ENCODE results near the gene MYO7A. TPM values are rescaled to one million over a fixed set of nuclear protein-coding genes. Genes with fewer than 3 reads are reported as not detected.

MYO7A gene
- total and polyA plus RNA-seq, 2 experiments from 2014 or later = not detected

GRCh38 chr11:77155556-77156130, 27.6 kb downstream of the MYO7A start:
- 76 to 81% methylated on average over 13 of the region's 13 CpGs for WGBS, 2 experiments (ENCODE audit: low coverage in 1 of 2, low lambda C conversion rate in 2 of 2, missing lambda C conversion rate in 2 of 2)
- H3K4me1 ChIP-seq (ENCODE audit: insufficient read depth) = no peaks in the 10 kb centered on the region
- H3K79me2 ChIP-seq (ENCODE audit: insufficient read depth) = no peaks in the 10 kb centered on the region
- no peak overlapping the region for H3K27ac ChIP-seq
- H3K9me3 ChIP-seq (ENCODE audit: low read depth) = no peaks in the 10 kb centered on the region
- in situ Hi-C loops (cut with MboI) = no loop called here
- no peak for DNase-seq
- H3K4me3 ChIP-seq = no peak overlapping the region
- H3K27me3 ChIP-seq (replicated peaks; ENCODE audit: insufficient read depth) = no peaks in the 10 kb centered on the region
- H3K9ac ChIP-seq = no peak overlapping the region
- no peaks in the 10 kb centered on the region for H3K9me2 ChIP-seq (ENCODE audit: insufficient read depth)
- H3K4me2 ChIP-seq (ENCODE audit: unreplicated experiment) = no peak overlapping the region
- no peaks in the 10 kb centered on the region for H3F3A ChIP-seq (ENCODE audit: insufficient read depth)
- no peak overlapping the region for H2AFZ ChIP-seq
- H3K36me3 ChIP-seq (ENCODE audit: low read depth) = no peaks in the 10 kb centered on the region
- TF ChIP-seq EZH2phosphoT487 (IDR thresholded peaks at IDR 0.05; ENCODE audit: insufficient read depth, low read depth) = no peak
- no peaks in the 10 kb centered on the region for H4K20me1 ChIP-seq (ENCODE audit: insufficient read depth)

GRCh38 chr11:77156396-77157195, 28.6 kb downstream of the MYO7A start:
- Histone ChIP-seq H3K4me1 (ENCODE audit: insufficient read depth) (no peaks in the 10 kb centered on the region), H3K9me3 (ENCODE audit: low read depth) (no peaks in the 10 kb centered on the region), H3K4me2 (ENCODE audit: unreplicated experiment) (no peak overlapping the region), H3K27me3 (replicated peaks; ENCODE audit: insufficient read depth) (no peaks in the 10 kb centered on the region), H3K9ac (no peak overlapping the region), H3K27ac (no peak overlapping the region), H3F3A (ENCODE audit: insufficient read depth) (no peaks in the 10 kb centered on the region), H3K79me2 (ENCODE audit: insufficient read depth) (no peaks in the 10 kb centered on the region), H3K4me3 (no peak overlapping the region), H3K36me3 (ENCODE audit: low read depth) (no peaks in the 10 kb centered on the region), H2AFZ (no peak overlapping the region), H3K9me2 (ENCODE audit: insufficient read depth) (no peaks in the 10 kb centered on the region), H4K20me1 (ENCODE audit: insufficient read depth) (no peaks in the 10 kb centered on the region)
- TF ChIP-seq EZH2phosphoT487 (IDR thresholded peaks at IDR 0.05; ENCODE audit: insufficient read depth, low read depth) = no peak
- TF ChIP-seq EZH2 (IDR thresholded peaks at IDR 0.05; ENCODE audit: insufficient read depth, poor library complexity, severe bottlenecking) = no peak
- in situ Hi-C loops (cut with MboI) = no loop called here
- DNase-seq = no peak
- WGBS, 2 experiments (ENCODE audit: low coverage in 1 of 2, low lambda C conversion rate in 2 of 2, missing lambda C conversion rate in 2 of 2) = 76 to 78% methylated on average over 24 to 26 of the region's 26 CpGs

- Histone ChIP-seq H3K4me1 (ENCODE audit: insufficient read depth) (no peaks in the 10 kb centered on the region), H3K27ac (no peak overlapping the region), H3K79me2 (ENCODE audit: insufficient read depth) (no peaks in the 10 kb centered on the region), H3K9me2 (ENCODE audit: insufficient read depth) (no peaks in the 10 kb centered on the region), H3K4me2 (ENCODE audit: unreplicated experiment) (no peak overlapping the region), H4K20me1 (ENCODE audit: insufficient read depth) (no peaks in the 10 kb centered on the region), H3K9me3 (ENCODE audit: low read depth) (no peaks in the 10 kb centered on the region), H3F3A (ENCODE audit: insufficient read depth) (no peaks in the 10 kb centered on the region), H3K27me3 (replicated peaks; ENCODE audit: insufficient read depth) (no peaks in the 10 kb centered on the region; the same call in 1 of the 2 replicates), H3K4me3 (no peak overlapping the region), H3K9ac (no peak overlapping the region), H2AFZ (no peak overlapping the region), H3K36me3 (ENCODE audit: low read depth) (no peaks in the 10 kb centered on the region)
- WGBS, 2 experiments (ENCODE audit: low coverage in 1 of 2, low lambda C conversion rate in 2 of 2, missing lambda C conversion rate in 2 of 2) = 70 to 77% methylated on average over 19 of the region's 19 CpGs
- TF ChIP-seq EZH2 (IDR thresholded peaks at IDR 0.05; ENCODE audit: insufficient read depth, poor library complexity, severe bottlenecking) = no peak
- TF ChIP-seq EZH2phosphoT487 (IDR thresholded peaks at IDR 0.05; ENCODE audit: insufficient read depth, low read depth) = no peak
- no peak for DNase-seq
- in situ Hi-C loops (cut with MboI) = no loop called here
Observed at GRCh38 chr11:77158041-77158695, 30.1 kb downstream of the MYO7A start.

- H2AFZ ChIP-seq = no peak overlapping the region
- no peaks in the 10 kb centered on the region for H3K79me2 ChIP-seq (ENCODE audit: insufficient read depth)
- H3K9me3 ChIP-seq (ENCODE audit: low read depth) = no peaks in the 10 kb centered on the region
- DNase-seq = no peak
- TF ChIP-seq EZH2 (IDR thresholded peaks at IDR 0.05; ENCODE audit: insufficient read depth, poor library complexity, severe bottlenecking) (no peak), EZH2phosphoT487 (IDR thresholded peaks at IDR 0.05; ENCODE audit: insufficient read depth, low read depth) (no peak)
- no peak overlapping the region for H3K9ac ChIP-seq
- H3K27ac ChIP-seq = no peak overlapping the region
- no peaks in the 10 kb centered on the region for H3K9me2 ChIP-seq (ENCODE audit: insufficient read depth)
- in situ Hi-C loops (cut with MboI) = no loop called here
- H3K36me3 ChIP-seq (ENCODE audit: low read depth) = no peaks in the 10 kb centered on the region
- 65 to 66% methylated on average over 4 of the region's 4 CpGs for WGBS, 2 experiments (ENCODE audit: low coverage in 1 of 2, low lambda C conversion rate in 2 of 2, missing lambda C conversion rate in 2 of 2)
- H3K4me2 ChIP-seq (ENCODE audit: unreplicated experiment) = no peak overlapping the region
- H3K4me3 ChIP-seq = no peak overlapping the region
- no peaks in the 10 kb centered on the region for H4K20me1 ChIP-seq (ENCODE audit: insufficient read depth)
- H3F3A ChIP-seq (ENCODE audit: insufficient read depth) = no peaks in the 10 kb centered on the region
- no peaks in the 10 kb centered on the region for H3K4me1 ChIP-seq (ENCODE audit: insufficient read depth)
- no peaks in the 10 kb centered on the region; the same call in 1 of the 2 replicates for H3K27me3 ChIP-seq (replicated peaks; ENCODE audit: insufficient read depth)
Observed at GRCh38 chr11:77159219-77159936, 31.3 kb downstream of the MYO7A start.
